Trophoblast cell (in vitro differentiated cells and primary cell): ENCODE data around the gene ADAMTS14.
"Not testable (repeated sequence)": the region's sequence is repeated elsewhere in the genome, so short reads cannot be mapped to it uniquely, and the experiment has no call there.

Experiments used
- DNase-seq, 2 donors: peaks; one replicate each; pipeline ENCODE4 v3.0.0-alpha.2; 2016
- H2AFZ ChIP-seq: 2 replicates; pipeline ENCODE4 v1.6.1; 2013; ENCODE audit warnings: low read length, moderate library complexity, mild to moderate bottlenecking; ENCODE audit not compliant: insufficient read depth, poor library complexity
- H2AK5ac ChIP-seq: 2 replicates; pipeline ENCODE4 v1.6.1; 2013; ENCODE audit warnings: mild to moderate bottlenecking, low read length
- H2BK120ac ChIP-seq: 2 replicates; pipeline ENCODE4 v1.6.1; 2013; ENCODE audit warnings: low read length, mild to moderate bottlenecking, moderate library complexity; ENCODE audit not compliant: insufficient read depth, poor library complexity
- H2BK12ac ChIP-seq: 2 replicates; pipeline ENCODE4 v1.6.1; 2013; ENCODE audit warnings: mild to moderate bottlenecking, low read length, moderate library complexity
- H2BK5ac ChIP-seq: 2 replicates; pipeline ENCODE4 v1.6.1; 2013; ENCODE audit warnings: low read length, low read depth, moderate library complexity, mild to moderate bottlenecking; ENCODE audit not compliant: poor library complexity
- H3K14ac ChIP-seq: 2 replicates; pipeline ENCODE4 v1.6.1; 2013; ENCODE audit warnings: mild to moderate bottlenecking, low read length
- H3K18ac ChIP-seq: 2 replicates; pipeline ENCODE4 v1.6.1; 2013; ENCODE audit warnings: mild to moderate bottlenecking, low read length
- H3K23ac ChIP-seq: 2 replicates; pipeline ENCODE4 v1.6.1; 2013; ENCODE audit warnings: low read length
- H3K27ac ChIP-seq: 2 replicates; pipeline ENCODE4 v1.5.1; 2013; ENCODE audit warnings: low read depth, mild to moderate bottlenecking, inconsistent platforms, low read length, moderate library complexity
- H3K27me3 ChIP-seq: 2 replicates; pipeline ENCODE4 v1.6.1; 2013; ENCODE audit warnings: inconsistent platforms, mild to moderate bottlenecking, low read length, moderate library complexity; ENCODE audit not compliant: insufficient read depth
- H3K36me3 ChIP-seq, 2 experiments: 1 replicate in 1 of 2; 2 replicates in 1 of 2; pipeline ENCODE4 v1.6.1; 2013; ENCODE audit warnings: low read length in 2 of 2, mild to moderate bottlenecking in 2 of 2, moderate library complexity in 1 of 2; ENCODE audit not compliant: insufficient read depth in 2 of 2, control insufficient read depth in 1 of 2
- H3K4ac ChIP-seq: 2 replicates; pipeline ENCODE4 v1.6.1; 2013; ENCODE audit warnings: low read depth, mild to moderate bottlenecking, low read length, moderate library complexity
- H3K4me1 ChIP-seq, 2 experiments: 1 replicate in 1 of 2; 2 replicates in 1 of 2; pipeline ENCODE4 v1.6.1; 2013; ENCODE audit warnings: low read length in 2 of 2, mild to moderate bottlenecking in 2 of 2, moderate library complexity in 1 of 2; ENCODE audit not compliant: insufficient read depth in 2 of 2, control insufficient read depth in 1 of 2
- H3K4me2 ChIP-seq: 2 replicates; pipeline ENCODE4 v1.6.1; 2013; ENCODE audit warnings: inconsistent platforms, mild to moderate bottlenecking, low read length, moderate library complexity
- H3K4me3 ChIP-seq: 2 replicates; pipeline ENCODE4 v1.5.1; 2013; ENCODE audit warnings: mild to moderate bottlenecking, low read depth, low read length, inconsistent platforms
- H3K79me1 ChIP-seq: one replicate; pipeline ENCODE4 v1.6.1; 2013; ENCODE audit warnings: low read length
- H3K79me2 ChIP-seq: 2 replicates; pipeline ENCODE4 v1.6.1; 2013; ENCODE audit warnings: low read length, mild to moderate bottlenecking; ENCODE audit not compliant: control insufficient read depth, insufficient read depth, poor library complexity
- H3K9ac ChIP-seq: 2 replicates; pipeline ENCODE4 v1.6.1; 2013; ENCODE audit warnings: mild to moderate bottlenecking, low read length
- H3K9me3 ChIP-seq: 2 replicates; pipeline ENCODE4 v1.6.1; 2013; ENCODE audit warnings: low read depth, mild to moderate bottlenecking, control low read depth, inconsistent platforms, low read length; ENCODE audit not compliant: insufficient read depth
- H4K12ac ChIP-seq: 2 replicates; pipeline ENCODE4 v1.6.1; 2013; ENCODE audit warnings: low read depth, mild to moderate bottlenecking, low read length, moderate library complexity
- H4K8ac ChIP-seq: 2 replicates; pipeline ENCODE4 v1.6.1; 2013; ENCODE audit warnings: low read depth, mild to moderate bottlenecking, low read length, moderate library complexity
- H4K91ac ChIP-seq: one replicate; pipeline ENCODE4 v1.6.1; 2013; ENCODE audit warnings: low read depth, mild to moderate bottlenecking, low read length, moderate library complexity
- WGBS: extraction: QIAGEN DNeasy Blood & Tissue Kit; methylation state at CpG from one replicate; pipeline ENCODE4 v1.1.7; 2013; ENCODE audit warnings: missing lambda C conversion rate; ENCODE audit not compliant: insufficient read length, insufficient coverage; ENCODE audit errors: extremely low coverage; 5-methylcytosine and 5-hydroxymethylcytosine counted together

The ADAMTS14 gene

GRCh38 chr10:70770001-70770400 is 97.7 kb downstream of the ADAMTS14 start:
- Histone ChIP-seq H3K79me2 (no peaks in the 10 kb centered on the region), H3K9ac (no peak overlapping the region), H3K27ac (no peak overlapping the region), H3K4ac (no peak overlapping the region), H4K12ac (no peak overlapping the region), H3K9me3 (peaks cover 5% of the 10 kb centered on the region), H3K4me2 (no peak overlapping the region), H2AK5ac (no peak overlapping the region), H2BK120ac (no peak overlapping the region), H4K91ac (no peak overlapping the region), H3K23ac (no peak overlapping the region), H3K79me1 (no peaks in the 10 kb centered on the region), H2AFZ (no peak overlapping the region), H3K18ac (no peak overlapping the region), H3K36me3 (no peaks in the 10 kb centered on the region), H3K4me1 (no peaks in the 10 kb centered on the region), H3K4me3 (no peak overlapping the region), H2BK12ac (no peak overlapping the region), H4K8ac (no peak overlapping the region), H2BK5ac (no peak overlapping the region), H3K14ac (no peak overlapping the region), H3K27me3 (no peaks in the 10 kb centered on the region)
- no peak for DNase-seq
- no CpG with 5 or more reads among the region's 2 CpGs for WGBS

- H3K79me1 ChIP-seq, H3K4me2 ChIP-seq, H3K36me3 ChIP-seq, H3K9me3 ChIP-seq, H2AK5ac ChIP-seq, H4K8ac ChIP-seq, H3K4ac ChIP-seq, H2BK120ac ChIP-seq, H3K27me3 ChIP-seq, H3K4me3 ChIP-seq, H3K4me1 ChIP-seq, H2BK12ac ChIP-seq, DNase-seq, H3K18ac ChIP-seq, H4K12ac ChIP-seq, H3K14ac ChIP-seq, H3K23ac ChIP-seq, H2AFZ ChIP-seq, H3K27ac ChIP-seq, H3K79me2 ChIP-seq, H3K9ac ChIP-seq, H2BK5ac ChIP-seq, H4K91ac ChIP-seq: not testable (repeated sequence)
- WGBS, result no CpG with 5 or more reads among the region's 7 CpGs
Observed at GRCh38 chr10:70770516-70770915, 98.2 kb downstream of the ADAMTS14 start.

GRCh38 chr10:70771311-70772194 is 99.2 kb downstream of the ADAMTS14 start:
- Histone ChIP-seq H2AK5ac (no peak overlapping the region), H3K4me3 (no peak overlapping the region), H3K9ac (no peak overlapping the region), H3K4me1 (no peaks in the 10 kb centered on the region), H3K18ac (no peak overlapping the region), H4K8ac (no peak overlapping the region), H3K23ac (no peak overlapping the region), H3K9me3 (no peaks in the 10 kb centered on the region), H4K12ac (no peak overlapping the region), H2BK12ac (no peak overlapping the region), H3K14ac (no peak overlapping the region), H2BK5ac (no peak overlapping the region), H3K4ac (no peak overlapping the region), H4K91ac (no peak overlapping the region), H2BK120ac (no peak overlapping the region), H2AFZ (no peak overlapping the region), H3K36me3 (no peaks in the 10 kb centered on the region), H3K4me2 (no peak overlapping the region), H3K79me2 (no peaks in the 10 kb centered on the region), H3K27ac (no peak overlapping the region), H3K79me1 (no peaks in the 10 kb centered on the region), H3K27me3 (no peaks in the 10 kb centered on the region)
- DNase-seq, result no peak
- WGBS, result no CpG with 5 or more reads among the region's 8 CpGs

- no peak overlapping the region for H4K8ac ChIP-seq
- H3K4me1 ChIP-seq, result no peaks in the 10 kb centered on the region
- no peak overlapping the region for H4K91ac ChIP-seq
- H3K18ac ChIP-seq, result no peak overlapping the region
- no peaks in the 10 kb centered on the region for H3K9me3 ChIP-seq
- no peak overlapping the region for H2BK120ac ChIP-seq
- H2BK12ac ChIP-seq, result no peak overlapping the region
- no peak overlapping the region for H3K14ac ChIP-seq
- H3K4me3 ChIP-seq, result no peak overlapping the region
- no peaks in the 10 kb centered on the region for H3K27me3 ChIP-seq
- no peak overlapping the region for H3K4me2 ChIP-seq
- no peak overlapping the region for H2AFZ ChIP-seq
- H3K23ac ChIP-seq, result no peak overlapping the region
- DNase-seq, result no peak
- H3K4ac ChIP-seq, result no peak overlapping the region
- H3K79me1 ChIP-seq, result no peaks in the 10 kb centered on the region
- H4K12ac ChIP-seq, result no peak overlapping the region
- no peak overlapping the region for H3K27ac ChIP-seq
- no peak overlapping the region for H3K9ac ChIP-seq
- H2AK5ac ChIP-seq, result no peak overlapping the region
- WGBS, result no CpG with 5 or more reads among the region's 4 CpGs
- H3K36me3 ChIP-seq, result no peaks in the 10 kb centered on the region
- H2BK5ac ChIP-seq, result no peak overlapping the region
- no peaks in the 10 kb centered on the region for H3K79me2 ChIP-seq
Observed at GRCh38 chr10:70772627-70773026, 100.3 kb downstream of the ADAMTS14 start.
